GM21528 (cell line): ENCODE measurements around the gene CIAO2B.

Source experiments
- ATAC-seq: cut with Tn5 transposase; IDR thresholded peaks from one replicate; pipeline ENCODE4 v1.9.1; 2021; ENCODE audit warnings: mild to moderate bottlenecking, moderate library complexity; ENCODE audit not compliant: unreplicated experiment, low FRiP score

The CIAO2B gene

GRCh38 chr16:66894055-66894454 is 40.1 kb downstream of the CIAO2B start:
- no peak for ATAC-seq

GRCh38 chr16:66891797-66892196 is 42.4 kb downstream of the CIAO2B start:
- ATAC-seq, result no peak

- ATAC-seq, result no peak
Measured at GRCh38 chr16:66891360-66891759, 42.8 kb downstream of the CIAO2B start.

- no peak for ATAC-seq
Measured at GRCh38 chr16:66890799-66891198, 43.4 kb downstream of the CIAO2B start.

- ATAC-seq, result no peak
Measured at GRCh38 chr16:66889622-66890021, 44.6 kb downstream of the CIAO2B start.

- ATAC-seq, result no peak
Measured at GRCh38 chr16:66888647-66889615, 45.3 kb downstream of the CIAO2B start.

GRCh38 chr16:66886914-66887313 is 47.3 kb downstream of the CIAO2B start:
- no peak for ATAC-seq

GRCh38 chr16:66886321-66886720 is 47.9 kb downstream of the CIAO2B start:
- ATAC-seq, result no peak

GRCh38 chr16:66885491-66885890 is 48.7 kb downstream of the CIAO2B start:
- ATAC-seq, result no peak

GRCh38 chr16:66882702-66883101 is 51.5 kb downstream of the CIAO2B start:
- no peak for ATAC-seq
